ENCODE results near the gene TMPRSS5.

GRCh38 chr11:113698515-113698914 is 7.6 kb downstream of the TMPRSS5 start:
- TF ChIP-seq POLR2AphosphoS5 (IDR thresholded peaks at IDR 0.05; ENCODE audit: borderline replicate concordance, low read depth, low read length) (no peak), EZH2 (IDR thresholded peaks at IDR 0.05) (no peak), FOXP2 (optimal IDR thresholded peaks at IDR 0.05; ENCODE audit: control extremely low read depth, extremely low read length, insufficient read depth) (no peak)

All from SK-N-MC (cell line).